ENCODE results near the gene CT47A1. TPM values are rescaled to one million over a fixed set of nuclear protein-coding genes. Genes with fewer than 3 reads are reported as not detected.
"Not testable (repeated sequence)": the region's sequence is repeated elsewhere in the genome, so short reads cannot be mapped to it uniquely, and the experiment has no call there.

The CT47A1 gene
- total RNA-seq (not detected), polyA plus RNA-seq (not detected)
- long read RNA-seq, donor 1, result 0 reads
- long read RNA-seq, donor 2, result 0 reads

GRCh38 chrX:120985660-120986059 is at the start of gene CT47A1:
CT47A1 (minus strand) TSS chrX:120985760; CDS start chrX:120985529, 231 bp downstream.
- WGBS, 2 donors, result no CpG with 5 or more reads among the region's 8 CpGs
- H3K9me3 ChIP-seq (ENCODE audit: control insufficient read depth, low read length); H3K27me3 ChIP-seq (ENCODE audit: control insufficient read depth in 1 of 2, insufficient read depth in 2 of 2, low read length in 1 of 2); H3K4me1 ChIP-seq (ENCODE audit: control insufficient read depth in 1 of 2, insufficient read depth in 2 of 2, low read length in 2 of 2); H3K4me3 ChIP-seq (ENCODE audit: low read length in 2 of 2); H3K27ac ChIP-seq (ENCODE audit: low read depth in 1 of 2, low read length in 2 of 2); intact Hi-C loops (cut with DNase I); H3K36me3 ChIP-seq (ENCODE audit: control insufficient read depth in 1 of 2, insufficient read depth in 2 of 2, low read length in 1 of 2); ATAC-seq (ENCODE audit: low FRiP score); DNase-seq: not testable (repeated sequence)

DNA sequence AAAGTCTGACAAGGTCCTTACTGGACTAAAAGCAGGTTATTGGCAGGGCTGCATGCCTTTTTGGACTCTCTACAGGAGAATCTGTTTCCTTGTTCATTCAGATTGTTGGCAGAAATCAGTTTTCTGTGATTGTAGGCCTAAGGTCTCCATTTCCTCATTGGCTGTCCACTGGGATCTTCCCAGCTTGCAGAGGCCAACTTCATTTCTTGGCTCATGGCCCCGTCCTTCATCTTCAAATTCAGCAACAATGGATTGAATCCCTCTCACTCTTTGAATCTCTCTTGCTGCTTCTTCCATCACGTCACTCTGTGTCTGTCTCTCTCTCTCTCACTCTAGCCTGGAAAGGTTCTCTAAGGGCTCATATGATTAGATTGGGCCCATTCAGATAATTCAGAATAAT is 47.0 kb upstream of the CT47A1 start:
- Histone ChIP-seq H3K4me3 (ENCODE audit: low read length in 2 of 2) (no peak overlapping the region), H3K27ac (ENCODE audit: low read depth in 1 of 2, low read length in 2 of 2) (no peak overlapping the region), H3K9me3 (ENCODE audit: control insufficient read depth, low read length) (no peaks in the 10 kb centered on the region), H3K27me3 (ENCODE audit: control insufficient read depth in 1 of 2, insufficient read depth in 2 of 2, low read length in 1 of 2) (no peaks in the 10 kb centered on the region), H3K4me1 (ENCODE audit: control insufficient read depth in 1 of 2, insufficient read depth in 2 of 2, low read length in 2 of 2) (no peaks in the 10 kb centered on the region), H3K36me3 (ENCODE audit: control insufficient read depth in 1 of 2, insufficient read depth in 2 of 2, low read length in 1 of 2) (no peaks in the 10 kb centered on the region)
- DNase-seq (no peak), ATAC-seq (ENCODE audit: low FRiP score) (no peak)
- intact Hi-C loops (cut with DNase I), result no loop called here
- WGBS, 2 donors, result 51 to 82% methylated on average over 2 of the region's 2 CpGs

GRCh38 chrX:121030083-121030482 is 44.5 kb upstream of the CT47A1 start:
- no peak for DNase-seq
- ATAC-seq (ENCODE audit: low FRiP score), result no peak
- Histone ChIP-seq H3K36me3 (ENCODE audit: control insufficient read depth in 1 of 2, insufficient read depth in 2 of 2, low read length in 1 of 2) (no peaks in the 10 kb centered on the region), H3K9me3 (ENCODE audit: control insufficient read depth, low read length) (no peaks in the 10 kb centered on the region), H3K27me3 (ENCODE audit: control insufficient read depth in 1 of 2, insufficient read depth in 2 of 2, low read length in 1 of 2) (no peaks in the 10 kb centered on the region), H3K4me3 (ENCODE audit: low read length in 2 of 2) (no peak overlapping the region), H3K27ac (ENCODE audit: low read depth in 1 of 2, low read length in 2 of 2) (no peak overlapping the region), H3K4me1 (ENCODE audit: control insufficient read depth in 1 of 2, insufficient read depth in 2 of 2, low read length in 2 of 2) (no peaks in the 10 kb centered on the region)
- intact Hi-C loops (cut with DNase I), result no loop called here
- WGBS, 2 donors, result 84 to 96% methylated on average over 4 of the region's 4 CpGs

DNA sequence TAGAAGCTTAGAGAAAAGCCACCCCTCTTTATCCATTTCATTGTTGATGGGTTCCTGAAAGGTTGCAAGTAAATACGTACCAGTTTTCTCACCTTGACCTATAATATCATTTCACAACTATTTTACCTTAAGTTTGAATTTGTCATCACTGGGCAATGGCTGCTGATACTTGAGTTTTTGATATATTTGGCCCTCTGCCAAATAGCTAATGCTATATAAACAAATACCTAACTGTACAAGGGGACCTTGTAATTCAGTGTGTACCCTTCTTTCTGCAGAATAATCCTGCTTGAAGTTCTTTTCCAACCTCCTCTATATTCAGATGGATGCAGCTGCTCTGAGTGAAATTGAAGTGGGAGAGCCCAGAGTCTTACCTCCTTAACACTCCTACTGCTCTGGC is 42.9 kb upstream of the CT47A1 start:
- ATAC-seq (ENCODE audit: low FRiP score), result no peak
- no peaks in the 10 kb centered on the region for H3K27me3 ChIP-seq (ENCODE audit: control insufficient read depth in 1 of 2, insufficient read depth in 2 of 2, low read length in 1 of 2)
- no peaks in the 10 kb centered on the region for H3K36me3 ChIP-seq (ENCODE audit: control insufficient read depth in 1 of 2, insufficient read depth in 2 of 2, low read length in 1 of 2)
- no peak overlapping the region for H3K27ac ChIP-seq (ENCODE audit: low read depth in 1 of 2, low read length in 2 of 2)
- DNase-seq, result no peak
- no peak overlapping the region for H3K4me3 ChIP-seq (ENCODE audit: low read length in 2 of 2)
- intact Hi-C loops (cut with DNase I), result no loop called here
- WGBS, 2 donors, result 42 to 52% methylated on average over 1 of the region's 1 CpG
- no peaks in the 10 kb centered on the region for H3K9me3 ChIP-seq (ENCODE audit: control insufficient read depth, low read length)
- no peaks in the 10 kb centered on the region for H3K4me1 ChIP-seq (ENCODE audit: control insufficient read depth in 1 of 2, insufficient read depth in 2 of 2, low read length in 2 of 2)

DNA sequence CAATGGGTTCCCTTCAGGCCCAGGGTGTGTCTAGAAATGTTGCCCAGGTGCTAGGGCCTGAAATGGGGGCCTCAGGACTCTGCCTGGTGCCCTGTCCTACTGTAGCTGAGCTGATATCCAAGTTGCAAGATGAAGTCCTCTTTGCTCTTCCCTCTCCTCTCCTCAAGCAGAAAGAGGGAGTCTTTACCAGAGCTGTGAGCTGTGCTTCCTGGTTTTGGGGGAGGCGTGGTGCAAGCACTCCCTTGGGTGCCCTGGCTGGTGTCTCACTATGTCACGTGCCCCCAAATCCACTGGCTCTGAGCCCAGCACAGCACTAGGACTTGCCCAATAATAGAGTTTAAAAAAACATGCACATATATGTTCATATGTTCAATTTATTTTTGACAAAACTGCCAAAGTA is 29.3 kb upstream of the CT47A1 start:
- Histone ChIP-seq H3K9me3 (ENCODE audit: control insufficient read depth, low read length) (no peaks in the 10 kb centered on the region), H3K4me1 (ENCODE audit: control insufficient read depth in 1 of 2, insufficient read depth in 2 of 2, low read length in 2 of 2) (no peaks in the 10 kb centered on the region), H3K27me3 (ENCODE audit: control insufficient read depth in 1 of 2, insufficient read depth in 2 of 2, low read length in 1 of 2) (no peaks in the 10 kb centered on the region), H3K27ac (ENCODE audit: low read depth in 1 of 2, low read length in 2 of 2) (no peak overlapping the region), H3K36me3 (ENCODE audit: control insufficient read depth in 1 of 2, insufficient read depth in 2 of 2, low read length in 1 of 2) (no peaks in the 10 kb centered on the region), H3K4me3 (ENCODE audit: low read length in 2 of 2) (no peak overlapping the region)
- WGBS, 2 donors, result 25 to 54% methylated on average over 2 of the region's 2 CpGs
- intact Hi-C loops (cut with DNase I), result no loop called here
- no peak for ATAC-seq (ENCODE audit: low FRiP score)
- DNase-seq, result no peak

GRCh38 chrX:121013897-121014455 is 28.4 kb upstream of the CT47A1 start:
- Histone ChIP-seq H3K27me3 (ENCODE audit: control insufficient read depth in 1 of 2, insufficient read depth in 2 of 2, low read length in 1 of 2) (no peaks in the 10 kb centered on the region), H3K4me1 (ENCODE audit: control insufficient read depth in 1 of 2, insufficient read depth in 2 of 2, low read length in 2 of 2) (no peaks in the 10 kb centered on the region), H3K36me3 (ENCODE audit: control insufficient read depth in 1 of 2, insufficient read depth in 2 of 2, low read length in 1 of 2) (no peaks in the 10 kb centered on the region), H3K4me3 (ENCODE audit: low read length in 2 of 2) (no peak overlapping the region), H3K27ac (ENCODE audit: low read depth in 1 of 2, low read length in 2 of 2) (no peak overlapping the region), H3K9me3 (ENCODE audit: control insufficient read depth, low read length) (no peaks in the 10 kb centered on the region)
- ATAC-seq (ENCODE audit: low FRiP score) (no peak), DNase-seq (no peak)
- intact Hi-C loops (cut with DNase I), result no loop called here

- WGBS, 2 donors, result 76 to 77% methylated on average over 7 of the region's 7 CpGs
- Histone ChIP-seq H3K36me3 (ENCODE audit: control insufficient read depth in 1 of 2, insufficient read depth in 2 of 2, low read length in 1 of 2) (no peaks in the 10 kb centered on the region), H3K4me3 (ENCODE audit: low read length in 2 of 2) (no peak overlapping the region), H3K27me3 (ENCODE audit: control insufficient read depth in 1 of 2, insufficient read depth in 2 of 2, low read length in 1 of 2) (no peaks in the 10 kb centered on the region), H3K4me1 (ENCODE audit: control insufficient read depth in 1 of 2, insufficient read depth in 2 of 2, low read length in 2 of 2) (no peaks in the 10 kb centered on the region), H3K27ac (ENCODE audit: low read depth in 1 of 2, low read length in 2 of 2) (no peak overlapping the region), H3K9me3 (ENCODE audit: control insufficient read depth, low read length) (no peaks in the 10 kb centered on the region)
- ATAC-seq (ENCODE audit: low FRiP score) (no peak), DNase-seq (no peak)
- intact Hi-C loops (cut with DNase I), result no loop called here
Measured at GRCh38 chrX:121011254-121011653, 25.7 kb upstream of the CT47A1 start.

GRCh38 chrX:121010218-121010617 is 24.7 kb upstream of the CT47A1 start:
- Histone ChIP-seq H3K9me3 (ENCODE audit: control insufficient read depth, low read length) (no peaks in the 10 kb centered on the region), H3K4me1 (ENCODE audit: control insufficient read depth in 1 of 2, insufficient read depth in 2 of 2, low read length in 2 of 2) (no peaks in the 10 kb centered on the region), H3K36me3 (ENCODE audit: control insufficient read depth in 1 of 2, insufficient read depth in 2 of 2, low read length in 1 of 2) (no peaks in the 10 kb centered on the region), H3K27me3 (ENCODE audit: control insufficient read depth in 1 of 2, insufficient read depth in 2 of 2, low read length in 1 of 2) (no peaks in the 10 kb centered on the region), H3K4me3 (ENCODE audit: low read length in 2 of 2) (no peak overlapping the region), H3K27ac (ENCODE audit: low read depth in 1 of 2, low read length in 2 of 2) (no peak overlapping the region)
- WGBS, 2 donors, result 53 to 67% methylated on average over 4 of the region's 4 CpGs
- ATAC-seq (ENCODE audit: low FRiP score) (no peak), DNase-seq (no peak)
- intact Hi-C loops (cut with DNase I), result no loop called here

DNA sequence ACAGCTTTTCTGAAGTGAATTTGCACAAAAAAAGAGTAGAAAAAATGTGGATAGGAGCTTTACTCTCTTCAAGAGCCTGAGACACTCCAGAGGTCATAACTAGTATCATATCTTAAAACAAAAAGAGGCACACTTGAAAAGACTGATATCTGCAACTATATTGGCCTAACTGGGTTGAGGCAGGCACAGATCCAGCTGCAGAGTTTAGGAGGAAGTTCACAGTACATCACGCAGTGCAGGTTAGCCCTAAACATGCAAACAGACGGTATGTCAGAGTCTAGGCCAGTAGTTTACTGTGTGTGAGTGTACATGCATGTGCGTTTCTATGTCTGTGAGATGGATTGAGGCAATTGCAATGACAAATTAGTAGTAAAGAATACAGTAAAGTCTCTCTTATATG is 24.2 kb upstream of the CT47A1 start:
- Histone ChIP-seq H3K4me1 (ENCODE audit: control insufficient read depth in 1 of 2, insufficient read depth in 2 of 2, low read length in 2 of 2) (no peaks in the 10 kb centered on the region), H3K27ac (ENCODE audit: low read depth in 1 of 2, low read length in 2 of 2) (no peak overlapping the region), H3K4me3 (ENCODE audit: low read length in 2 of 2) (no peak overlapping the region), H3K9me3 (ENCODE audit: control insufficient read depth, low read length) (no peaks in the 10 kb centered on the region), H3K27me3 (ENCODE audit: control insufficient read depth in 1 of 2, insufficient read depth in 2 of 2, low read length in 1 of 2) (no peaks in the 10 kb centered on the region), H3K36me3 (ENCODE audit: control insufficient read depth in 1 of 2, insufficient read depth in 2 of 2, low read length in 1 of 2) (no peaks in the 10 kb centered on the region)
- ATAC-seq (ENCODE audit: low FRiP score), result no peak
- WGBS, 2 donors, result 68 to 86% methylated on average over 3 of the region's 3 CpGs
- intact Hi-C loops (cut with DNase I), result no loop called here
- DNase-seq, result no peak
